Stimulated activated CD4-positive, alpha-beta T cell treated with anti-CD3 and anti-CD28 coated beads, Interleukin-4, amount 100 ng/mL, for 24 hours (primary cell): ENCODE measurements around the gene CACNA1D.

Experiments
- DNase-seq: peaks from one replicate; pipeline ENCODE4 v3.0.0-alpha.2; 2020

Gene CACNA1D

DNA sequence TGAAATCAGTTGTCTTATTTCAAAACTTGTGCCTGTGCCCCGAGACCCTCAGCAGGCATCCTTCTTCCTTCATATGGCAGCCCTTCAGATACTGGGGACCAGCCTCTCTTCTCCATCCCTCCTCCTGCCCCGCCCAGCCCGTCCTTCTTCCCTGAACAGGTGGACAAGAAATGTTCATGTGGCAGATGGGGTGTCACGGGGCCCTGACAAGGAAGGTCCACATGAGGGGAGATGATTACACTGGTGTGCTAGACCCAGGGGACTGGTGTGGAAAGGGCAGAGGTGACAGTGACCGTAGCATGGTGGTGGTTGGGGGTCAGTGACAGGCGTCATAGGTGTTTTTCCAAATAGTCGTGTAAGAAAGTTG lies 200.9 kb downstream of the CACNA1D start:
- DNase-seq = no peak

DNA sequence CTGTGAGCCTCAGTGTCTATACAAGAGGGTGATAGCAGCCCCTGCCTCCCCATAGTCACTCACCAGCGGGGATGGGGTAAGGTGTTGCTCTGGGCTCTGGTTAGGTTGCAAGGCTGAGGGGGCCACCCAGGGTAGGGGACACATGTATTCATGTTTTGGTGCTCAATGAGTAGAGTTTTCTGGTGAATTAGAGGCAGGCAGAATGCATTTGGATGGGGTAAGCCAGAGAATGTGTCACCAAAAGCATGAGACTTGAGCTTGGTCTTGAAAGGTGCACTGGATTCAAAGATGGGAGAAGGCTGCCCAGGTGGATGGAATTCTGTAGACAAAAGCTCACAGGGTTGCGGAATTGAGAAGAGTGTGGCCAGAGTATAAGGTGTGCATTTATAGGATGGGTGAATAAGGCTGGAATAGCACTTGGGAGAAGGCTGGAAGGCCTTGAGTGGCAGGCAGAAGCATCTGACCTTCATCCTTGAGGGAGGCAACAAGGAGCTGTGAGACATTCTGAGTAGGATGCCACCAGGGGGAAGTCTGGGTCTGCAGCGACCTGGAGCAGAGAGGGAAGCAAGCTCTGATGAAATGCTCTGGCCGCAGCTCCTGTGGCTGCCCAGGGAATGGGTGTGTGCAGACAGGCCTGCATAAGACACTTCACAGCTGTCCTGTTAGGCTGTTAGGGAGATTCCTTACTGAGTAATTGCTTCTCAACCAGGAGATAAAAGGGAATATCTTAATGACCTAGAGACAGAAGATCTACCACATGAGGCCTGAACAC lies 202.2 kb downstream of the CACNA1D start:
- no peak for DNase-seq

DNA sequence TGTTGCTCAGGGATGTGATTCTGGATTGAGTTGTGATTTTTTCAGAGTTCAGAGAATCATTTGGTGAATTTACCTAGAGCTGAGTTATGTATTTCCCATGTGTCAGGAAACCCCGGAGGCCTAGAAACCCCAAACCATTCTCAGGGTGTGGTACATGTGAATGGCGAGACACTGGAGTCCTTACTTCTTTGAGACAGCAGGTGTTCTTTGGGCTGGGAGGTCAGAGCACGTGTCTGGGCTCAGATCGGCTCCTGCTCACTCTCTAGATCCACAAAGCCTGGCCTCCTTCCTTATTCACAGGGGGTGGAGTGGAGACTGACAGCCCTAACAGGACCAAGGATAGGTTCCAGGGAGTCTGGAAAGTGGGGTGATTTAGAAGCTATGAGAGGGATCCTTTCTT lies 206.0 kb downstream of the CACNA1D start:
- no peak for DNase-seq

DNA sequence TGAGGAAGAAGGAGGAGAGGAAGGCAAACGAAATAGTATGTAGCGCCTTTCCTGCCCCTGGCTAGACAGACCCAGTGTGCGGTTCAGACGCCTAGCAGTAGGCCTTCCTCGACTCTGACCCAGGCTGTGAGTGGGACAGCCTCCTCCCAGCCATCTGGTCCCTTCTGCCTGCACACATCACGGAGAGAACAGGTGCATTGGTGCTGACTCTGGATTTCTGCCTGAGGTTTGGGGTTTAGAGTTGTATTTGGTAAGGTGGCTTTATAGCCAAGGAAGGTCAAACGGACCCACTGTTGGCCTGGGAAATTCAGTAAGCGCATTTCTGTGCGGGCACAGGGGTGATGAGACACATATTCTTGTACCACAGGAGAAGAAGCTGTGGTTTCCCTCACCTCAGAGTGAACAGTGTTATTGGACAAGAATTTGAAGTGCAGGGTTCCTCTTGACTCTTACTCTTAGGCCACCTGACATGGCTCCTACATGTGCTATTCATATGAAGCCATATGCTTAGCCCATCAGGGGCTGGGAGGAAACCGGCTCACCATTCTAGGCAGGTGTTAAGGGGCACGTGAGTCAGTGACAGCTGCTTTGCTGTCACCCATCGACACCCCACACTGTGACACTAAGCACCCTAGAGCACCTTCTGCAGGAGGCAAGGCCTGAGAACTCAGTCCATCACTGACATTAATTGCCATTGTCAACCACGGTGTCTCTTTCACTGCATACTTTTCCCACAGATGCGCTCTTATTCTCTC lies 208.5 kb downstream of the CACNA1D start:
- no peak for DNase-seq

DNA sequence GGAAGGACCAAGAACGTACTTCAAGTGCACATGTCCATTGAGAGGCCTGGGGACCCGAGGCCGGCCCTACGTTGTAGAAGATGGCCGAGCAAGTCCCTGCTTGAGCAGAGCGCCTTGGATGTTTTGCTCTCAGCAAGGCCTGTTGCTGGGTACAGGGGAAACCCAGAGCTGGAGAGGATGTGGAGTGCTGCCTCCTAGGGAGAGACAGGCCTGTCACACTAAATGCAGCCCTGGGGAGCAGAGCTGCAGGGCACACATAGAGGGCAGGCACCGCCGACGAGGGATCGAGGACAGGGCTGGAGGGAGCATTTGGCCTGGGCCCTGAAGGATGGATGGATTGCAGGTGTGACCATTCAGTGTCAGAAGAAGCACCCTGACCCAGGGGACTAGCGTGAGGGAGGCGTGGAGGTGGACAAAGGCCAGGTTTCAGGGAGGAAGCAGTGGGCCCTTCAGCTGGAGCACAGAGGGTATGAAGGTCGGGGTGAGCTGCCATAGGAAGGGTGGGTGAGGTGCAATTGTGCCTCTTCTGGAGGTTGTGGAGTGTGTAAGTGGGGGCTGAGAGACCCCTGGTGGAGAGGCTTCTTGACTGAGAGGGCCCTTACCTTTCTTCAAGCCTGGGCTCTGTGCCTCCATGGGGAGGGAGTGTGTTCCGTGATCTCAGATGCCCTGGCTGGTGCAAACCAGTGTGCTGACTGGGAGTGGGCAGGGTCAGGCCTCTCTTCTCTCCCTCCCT lies 209.4 kb downstream of the CACNA1D start:
- no peak for DNase-seq

DNA sequence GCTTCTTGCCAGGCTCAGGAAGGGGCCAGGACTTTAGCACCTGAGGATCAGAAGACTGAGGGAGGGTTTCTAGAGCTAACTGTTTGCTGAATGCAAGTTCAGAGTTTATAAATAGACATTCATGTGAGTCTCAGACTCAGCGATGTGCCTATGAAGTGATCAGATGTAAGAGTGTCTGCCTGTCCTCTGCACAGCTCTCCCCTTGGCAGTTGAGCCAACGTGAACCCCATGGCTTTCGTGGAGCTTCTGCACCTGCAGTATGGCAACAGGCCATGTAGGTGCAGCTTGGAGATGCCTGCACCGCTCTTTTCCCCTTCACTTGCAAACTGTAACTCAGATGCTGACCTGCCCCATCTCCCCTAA lies 209.9 kb downstream of the CACNA1D start:
- DNase-seq = no peak

DNA sequence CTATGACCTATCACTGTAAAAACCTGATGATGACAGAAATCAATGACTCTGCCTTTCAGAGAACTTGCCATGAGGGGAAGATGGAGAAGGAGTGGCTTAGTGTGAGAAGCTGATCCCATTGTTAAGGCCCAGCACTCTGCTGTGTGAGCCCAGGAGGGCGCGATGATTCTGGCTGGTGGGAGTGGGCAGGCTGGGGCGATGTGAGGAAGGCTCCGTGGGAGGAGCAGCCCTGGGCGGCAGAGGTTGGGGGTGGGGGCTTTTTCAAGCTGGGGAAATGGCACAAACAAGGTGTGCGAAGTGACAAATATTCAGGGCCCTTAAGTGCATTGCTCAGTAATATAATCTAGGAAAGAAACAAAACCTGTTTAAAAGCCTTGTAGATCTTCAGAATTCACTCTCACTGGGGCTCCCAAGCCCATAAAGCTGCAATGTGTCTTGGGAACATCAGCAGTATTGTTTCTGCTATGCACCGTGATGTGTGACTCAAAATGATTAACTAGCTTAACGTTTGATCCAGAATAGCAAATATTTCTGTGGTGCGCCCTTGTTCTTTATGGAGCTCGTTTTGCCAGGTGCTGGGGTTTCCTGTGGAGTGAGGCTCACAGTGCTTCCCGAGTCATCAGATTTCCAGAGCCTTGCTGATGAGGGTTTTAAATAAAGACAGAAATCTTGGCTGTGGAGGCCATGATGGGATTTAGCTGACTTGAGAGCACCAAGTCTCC lies 210.8 kb downstream of the CACNA1D start:
- no peak for DNase-seq

DNA sequence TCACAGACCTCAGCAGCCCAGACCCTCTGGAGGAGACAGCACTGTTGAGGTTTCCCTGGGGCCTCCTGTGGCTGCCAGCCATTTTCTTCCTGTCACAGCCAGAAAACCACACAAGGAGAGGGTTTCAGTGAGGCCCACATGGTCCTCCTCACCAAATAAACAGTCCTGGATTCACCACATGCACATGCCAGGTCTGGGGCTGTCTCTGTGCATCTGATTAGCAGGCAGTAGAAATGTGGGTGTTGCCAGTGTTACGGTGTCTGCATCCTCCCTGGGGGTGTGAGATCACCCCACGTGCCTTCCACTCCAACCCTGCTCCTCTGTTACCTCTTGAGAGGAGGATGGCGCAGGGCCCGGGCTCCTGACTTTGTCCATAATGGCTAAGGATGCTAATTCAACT lies 211.4 kb downstream of the CACNA1D start:
- DNase-seq = no peak

DNA sequence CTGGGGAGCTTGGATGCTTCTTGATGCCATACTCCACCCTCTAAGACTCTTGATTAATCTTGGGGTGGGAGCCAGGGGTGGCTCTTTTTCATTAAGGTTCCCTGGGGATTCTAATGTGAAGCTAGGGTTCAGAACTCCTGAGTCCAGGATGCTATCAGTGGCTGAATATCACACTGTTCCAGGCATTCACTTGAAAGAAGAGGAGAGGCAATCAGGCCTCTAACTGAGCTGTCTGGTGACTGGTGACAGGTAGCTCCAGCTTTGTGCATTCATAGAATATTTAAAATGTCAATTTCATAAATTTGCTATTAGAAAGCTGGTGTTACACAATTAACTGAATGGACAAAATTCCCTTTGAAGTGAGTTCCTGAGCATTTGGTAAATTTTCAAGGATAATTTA lies 212.8 kb downstream of the CACNA1D start:
- DNase-seq = no peak

DNA sequence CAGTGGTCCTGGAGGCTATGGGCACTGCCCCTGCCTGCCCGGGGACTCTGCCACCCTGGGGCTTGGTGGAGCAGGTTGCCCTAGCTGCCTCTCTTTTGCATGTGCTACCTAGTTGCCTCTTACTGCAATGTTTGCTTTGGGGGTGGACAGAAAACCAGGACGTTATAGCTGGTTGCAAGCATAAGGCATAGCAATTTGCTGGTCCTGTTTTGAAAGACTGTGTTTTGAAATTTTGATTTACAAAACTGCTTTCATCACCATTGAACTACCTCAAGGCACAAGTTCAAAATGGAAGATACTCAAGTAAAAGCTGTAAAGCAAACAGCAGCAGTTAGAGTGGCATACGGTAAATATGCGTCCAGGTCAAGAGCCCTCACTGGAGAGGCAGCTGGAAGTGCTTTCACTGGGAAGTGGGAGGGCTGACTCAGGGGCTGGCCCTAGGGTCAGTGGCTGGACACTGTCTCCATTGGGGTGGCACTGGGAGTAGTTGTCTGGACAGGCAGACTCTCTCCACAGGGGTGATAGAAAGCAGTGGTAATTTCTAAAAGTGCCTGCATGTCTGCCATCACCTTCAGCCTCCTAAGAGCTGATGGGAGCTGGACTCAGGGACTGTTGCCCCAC lies 213.7 kb downstream of the CACNA1D start:
- DNase-seq = no peak

DNA sequence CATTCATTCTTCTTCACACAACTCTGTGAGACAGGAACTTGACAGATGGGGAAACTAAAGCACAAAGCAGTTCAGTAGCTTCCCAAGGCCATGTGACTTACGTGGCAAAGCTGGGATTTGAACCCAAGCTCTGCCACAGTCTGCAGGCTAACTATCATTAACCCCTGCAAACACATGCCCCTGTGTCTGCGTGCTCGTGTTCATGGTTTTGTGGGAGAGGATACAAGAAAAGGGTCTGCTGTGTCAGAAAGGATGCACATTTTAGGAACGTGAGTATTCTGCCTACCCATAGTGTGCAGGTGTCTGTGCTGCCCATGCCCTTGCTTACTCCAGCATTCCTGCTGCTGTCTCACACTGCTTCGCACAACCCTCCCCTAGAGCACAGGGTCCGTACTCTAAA lies 214.8 kb downstream of the CACNA1D start:
- DNase-seq = no peak

DNA sequence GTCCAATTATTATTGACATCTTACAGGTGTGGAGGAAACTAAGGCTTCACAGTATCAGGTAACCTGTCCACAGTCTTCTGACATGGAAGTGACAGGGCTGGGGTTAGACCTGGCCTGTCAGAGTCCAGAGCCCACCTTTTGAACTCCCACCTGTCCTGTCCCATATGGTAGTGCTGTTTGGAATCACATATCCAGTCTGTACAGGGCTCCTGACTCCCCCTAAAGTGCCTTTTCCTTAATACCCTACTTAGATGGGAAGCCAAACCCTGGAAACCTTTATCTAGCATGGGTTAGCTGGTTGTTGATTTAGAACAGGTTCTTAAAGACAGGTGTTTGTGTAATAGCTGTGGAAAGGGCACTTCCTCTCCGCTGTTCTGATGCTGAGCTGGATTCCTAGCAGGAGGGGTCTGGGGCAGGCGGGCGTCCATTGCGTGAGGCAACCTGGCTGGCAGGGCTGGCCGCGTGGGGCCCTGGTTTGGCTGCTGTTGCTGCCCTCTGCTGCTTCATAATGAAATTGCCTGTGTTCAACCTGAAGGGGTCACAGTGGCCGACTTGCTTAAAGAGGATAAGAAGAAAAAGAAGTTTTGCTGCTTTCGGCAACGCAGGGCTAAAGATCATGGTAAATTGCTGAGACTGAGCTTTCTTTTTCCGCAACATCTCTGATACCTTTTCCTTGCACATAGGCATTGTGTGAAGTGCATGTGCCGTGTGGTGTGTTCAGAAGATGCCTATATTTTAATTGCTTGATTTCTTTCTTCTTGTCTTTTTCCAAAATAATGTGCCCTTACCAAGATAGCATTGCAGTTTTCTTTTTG lies 215.7 kb downstream of the CACNA1D start:
- DNase-seq = peak; percentile 63

DNA sequence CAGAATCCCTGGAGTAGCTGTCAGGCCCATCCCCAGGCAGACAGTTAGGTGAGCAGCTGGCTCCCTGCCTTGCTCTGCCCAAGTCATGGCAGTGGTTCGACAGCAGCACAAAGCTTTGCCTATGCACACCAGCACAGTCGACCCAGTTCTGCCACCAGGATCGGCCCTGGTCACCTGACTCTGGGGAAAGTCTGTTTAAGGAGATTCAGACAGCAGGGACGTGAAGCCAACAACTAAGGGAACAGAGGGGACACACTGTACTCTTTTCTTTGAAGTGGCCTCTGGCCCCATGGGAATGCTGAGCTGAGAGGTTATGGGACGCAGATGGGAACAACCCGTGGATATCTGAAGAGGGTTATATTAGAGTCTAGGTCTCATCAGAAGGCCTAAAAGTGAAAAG lies 217.0 kb downstream of the CACNA1D start:
- DNase-seq = no peak

DNA sequence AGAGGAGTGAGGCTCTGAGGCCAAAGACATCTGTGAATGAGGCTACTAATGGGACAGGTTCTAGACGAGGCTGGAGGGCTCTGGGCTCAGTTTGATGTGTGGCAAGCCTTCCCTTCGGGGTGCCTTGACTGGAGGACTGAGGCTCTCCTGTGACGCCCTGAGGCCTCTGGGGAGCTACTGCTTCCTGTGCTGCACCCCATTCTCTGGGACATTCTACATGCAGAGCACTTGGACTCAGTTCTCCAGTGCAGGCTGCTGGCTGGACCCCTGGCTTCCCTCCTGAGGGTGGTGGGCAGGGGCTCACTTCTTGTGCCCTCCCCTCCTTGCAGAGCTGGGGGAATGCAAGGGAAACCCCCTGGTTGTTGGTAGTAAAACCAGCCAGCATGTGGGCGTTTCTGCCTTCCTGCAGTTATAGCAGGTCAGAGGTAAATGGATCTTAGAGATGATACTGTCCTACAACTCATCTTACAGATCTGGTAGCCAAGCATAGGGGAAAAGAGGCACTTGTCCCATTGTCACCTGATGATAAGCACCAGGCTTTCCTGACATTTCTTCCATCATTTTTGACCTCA lies 218.5 kb downstream of the CACNA1D start:
- no peak for DNase-seq

DNA sequence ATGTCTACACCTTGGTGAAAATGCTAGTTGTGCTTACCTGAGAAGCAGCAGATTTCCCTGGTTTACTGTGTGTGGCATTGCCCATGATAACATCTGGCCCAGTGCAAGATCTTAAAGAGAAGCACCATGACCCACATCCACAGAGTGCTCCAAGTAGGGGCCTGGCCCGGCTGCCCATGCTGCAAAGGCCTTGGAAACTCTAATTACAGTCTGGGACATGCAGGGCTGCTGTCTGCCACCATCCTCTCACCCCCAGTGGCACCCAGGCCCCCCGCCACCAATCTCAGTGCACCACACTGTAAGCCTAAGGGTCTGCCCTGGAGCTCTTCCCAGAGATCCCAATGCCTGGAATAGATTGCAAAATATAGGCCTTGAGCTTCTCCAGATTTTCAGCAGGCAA lies 219.2 kb downstream of the CACNA1D start:
- no peak for DNase-seq

DNA sequence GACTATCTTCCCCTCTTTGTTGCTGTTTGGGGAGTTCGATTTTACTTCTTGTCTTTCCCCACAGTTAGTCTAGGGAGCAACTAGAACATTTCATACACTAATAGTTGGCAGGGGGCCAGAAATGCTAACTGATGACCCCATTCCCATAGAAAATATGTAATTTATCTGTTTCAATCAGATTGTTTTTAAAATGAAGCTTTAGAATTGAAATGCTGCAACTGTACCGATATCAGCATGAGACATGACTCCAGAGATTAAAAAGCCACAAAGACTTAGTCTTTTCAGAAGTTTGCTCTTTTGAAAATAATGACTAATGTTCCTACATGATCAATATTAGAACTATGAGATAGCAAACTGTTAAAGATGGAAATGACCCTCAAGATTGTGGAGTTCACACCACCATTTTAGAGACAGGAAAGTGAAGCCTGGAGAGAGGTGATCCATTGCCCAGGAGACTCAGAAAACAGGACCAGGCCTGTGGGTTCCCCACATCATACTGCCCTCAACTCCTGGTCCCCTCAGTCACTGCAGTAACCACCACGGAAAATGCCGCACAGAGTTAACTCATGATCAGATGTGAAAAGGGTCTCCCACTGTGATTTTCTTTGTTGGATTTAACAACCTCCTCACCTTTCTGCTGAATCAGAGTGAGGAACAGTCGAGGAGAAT lies 221.5 kb downstream of the CACNA1D start:
- no peak for DNase-seq

DNA sequence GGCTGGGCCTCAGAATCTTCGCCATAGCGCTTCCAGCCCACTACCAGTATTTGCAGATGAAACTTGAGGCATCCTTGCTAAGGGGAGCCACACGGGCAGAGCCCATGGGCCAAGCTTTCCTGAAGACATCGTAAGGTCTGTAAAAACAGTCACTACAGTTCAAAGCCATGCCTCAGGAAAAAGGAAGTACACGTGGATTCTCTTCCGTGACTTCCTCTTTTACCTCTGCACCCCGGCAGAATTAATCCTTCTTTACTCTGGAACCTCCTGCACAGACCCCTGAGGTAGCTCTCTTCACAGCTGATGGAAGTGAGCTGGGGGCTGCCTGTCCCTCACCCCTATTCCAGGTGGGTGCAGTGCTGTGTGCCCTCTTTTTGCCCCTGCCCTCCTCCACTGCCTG lies 222.6 kb downstream of the CACNA1D start:
- DNase-seq = no peak

DNA sequence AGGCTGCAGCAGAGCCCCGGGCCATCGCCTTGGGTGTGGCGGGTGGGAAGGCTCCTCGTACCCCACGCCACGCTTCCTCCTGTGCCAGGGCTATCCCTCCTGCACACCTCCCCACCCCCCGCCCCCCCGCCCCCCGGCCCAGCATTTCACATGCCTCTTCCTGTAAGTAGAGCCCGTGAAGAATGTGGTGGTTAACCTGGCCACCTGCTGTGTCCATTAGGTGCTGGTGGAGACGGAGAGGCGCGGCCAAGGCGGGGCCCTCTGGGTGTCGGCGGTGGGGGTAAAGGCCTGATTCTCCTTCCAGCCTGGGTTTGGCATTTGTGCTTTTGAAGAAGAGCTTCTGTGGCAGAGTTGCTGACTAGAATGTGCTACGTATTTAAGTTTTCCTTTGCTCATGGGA lies 224.1 kb downstream of the CACNA1D start:
- DNase-seq = no peak

DNA sequence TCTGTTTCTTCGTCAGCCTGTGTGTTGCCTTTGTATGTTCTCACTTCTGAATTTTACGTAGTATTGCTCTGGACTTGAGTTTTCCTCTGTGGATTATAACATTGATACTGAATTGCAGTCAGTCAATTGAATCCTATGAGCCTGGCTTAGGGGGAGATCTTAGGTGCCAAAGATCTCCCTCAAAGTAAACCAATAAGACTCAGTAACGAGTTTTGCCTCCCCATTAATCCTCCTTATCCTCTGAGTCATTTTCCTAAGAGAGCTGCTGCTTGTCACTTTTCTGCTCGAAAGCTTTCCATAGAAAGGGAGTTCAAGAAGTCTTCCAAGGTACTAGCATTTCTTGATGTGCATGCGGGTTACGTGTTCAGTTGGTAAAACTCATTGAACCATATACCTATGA lies 225.4 kb downstream of the CACNA1D start:
- DNase-seq = no peak

DNA sequence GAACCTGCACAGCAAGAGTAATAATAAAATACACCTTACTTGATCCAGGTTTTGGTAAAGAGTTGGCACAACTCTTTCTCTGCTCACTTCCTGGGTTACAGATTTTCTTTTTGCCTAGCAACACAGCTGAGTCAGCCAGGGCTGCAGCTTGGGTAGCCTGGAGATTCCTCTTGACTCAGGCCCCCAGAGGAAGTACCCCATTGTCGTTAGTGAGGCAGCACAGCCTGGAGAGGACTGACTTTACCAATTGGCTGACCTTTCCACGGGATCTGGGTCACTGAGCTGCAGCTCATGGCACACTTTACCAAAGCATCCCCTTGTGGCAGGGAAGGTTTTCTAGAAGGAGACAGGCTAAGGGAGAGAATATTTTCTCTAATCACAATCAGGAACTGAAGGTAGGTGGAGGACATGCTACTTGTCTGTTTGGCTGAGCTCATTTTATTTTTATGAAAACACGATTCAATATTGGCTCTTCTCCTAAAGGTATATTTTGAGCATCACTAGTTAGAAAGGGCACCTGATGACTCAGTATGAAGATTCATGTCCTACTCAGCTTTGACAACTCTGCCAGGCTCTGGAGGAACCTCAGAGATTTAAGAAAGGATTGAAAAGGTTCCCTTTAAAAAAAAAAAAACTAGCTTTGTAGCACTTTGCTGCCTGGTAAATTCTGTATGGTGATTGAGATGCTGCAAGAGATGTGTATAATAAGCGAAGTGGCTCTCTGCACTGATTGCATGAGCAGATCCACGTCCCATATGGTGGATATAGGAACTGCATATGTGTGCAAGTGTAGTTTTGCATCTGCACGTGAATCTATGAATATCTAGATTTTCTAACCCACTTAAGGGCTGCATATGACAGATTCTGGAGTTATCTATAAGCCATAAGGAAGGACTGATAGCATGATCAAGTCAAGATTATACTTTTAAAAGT lies 227.0 kb downstream of the CACNA1D start:
- no peak for DNase-seq
